ENCODE measurements around the gene PRR15.

PRR15 gene

GRCh38 chr7:29592866-29593265, 29.2 kb downstream of the PRR15 start:
- H3K4me3 ChIP-seq (ENCODE audit: low read depth, low read length) = no peak overlapping the region
- TF ChIP-seq CTCF (IDR thresholded peaks at IDR 0.05; ENCODE audit: borderline replicate concordance, insufficient read depth, low read depth, low read length) = no peak

- no peak for TF ChIP-seq CTCF (IDR thresholded peaks at IDR 0.05; ENCODE audit: borderline replicate concordance, insufficient read depth, low read depth, low read length)
- no peak overlapping the region for H3K4me3 ChIP-seq (ENCODE audit: low read depth, low read length)
These were observed 29.8 kb downstream of the PRR15 start for GRCh38 chr7:29593459-29593858.

GRCh38 chr7:29596593-29597178, 33.1 kb downstream of the PRR15 start:
- H3K4me3 ChIP-seq (ENCODE audit: low read depth, low read length) = no peak overlapping the region
- TF ChIP-seq CTCF (IDR thresholded peaks at IDR 0.05; ENCODE audit: borderline replicate concordance, insufficient read depth, low read depth, low read length) = no peak

- no peak overlapping the region for H3K4me3 ChIP-seq (ENCODE audit: low read depth, low read length)
- no peak for TF ChIP-seq CTCF (IDR thresholded peaks at IDR 0.05; ENCODE audit: borderline replicate concordance, insufficient read depth, low read depth, low read length)
These were observed 33.6 kb downstream of the PRR15 start for GRCh38 chr7:29597266-29597665.

GRCh38 chr7:29598137-29598536, 34.5 kb downstream of the PRR15 start:
- TF ChIP-seq CTCF (IDR thresholded peaks at IDR 0.05; ENCODE audit: borderline replicate concordance, insufficient read depth, low read depth, low read length) = no peak
- no peak overlapping the region for H3K4me3 ChIP-seq (ENCODE audit: low read depth, low read length)

- TF ChIP-seq CTCF (IDR thresholded peaks at IDR 0.05; ENCODE audit: borderline replicate concordance, insufficient read depth, low read depth, low read length) = no peak
- no peak overlapping the region for H3K4me3 ChIP-seq (ENCODE audit: low read depth, low read length)
These were observed 35.0 kb downstream of the PRR15 start for GRCh38 chr7:29598613-29599012.

- no peak for TF ChIP-seq CTCF (IDR thresholded peaks at IDR 0.05; ENCODE audit: borderline replicate concordance, insufficient read depth, low read depth, low read length)
These were observed 35.4 kb downstream of the PRR15 start for GRCh38 chr7:29599026-29599425.

More at GRCh38 chr7:29599026-29599425, 35.4 kb downstream of the PRR15 start:
- no peak overlapping the region for H3K4me3 ChIP-seq (ENCODE audit: low read depth, low read length)

Data from GM12875 (cell line).